Activated CD4-positive, alpha-beta T cell treated with anti-CD3 and anti-CD28 coated beads for 24 hours (primary cell): ENCODE measurements around the gene CLCN3.
"Not testable (repeated sequence)": the region's sequence is repeated elsewhere in the genome, so short reads cannot be mapped to it uniquely, and the experiment has no call there.

Source experiments
- DNase-seq, 2 donors: peaks; one replicate each; pipeline ENCODE4 v3.0.0-alpha.2; 2020; ENCODE audit warnings: low read depth in 2 of 2

Gene CLCN3

DNA sequence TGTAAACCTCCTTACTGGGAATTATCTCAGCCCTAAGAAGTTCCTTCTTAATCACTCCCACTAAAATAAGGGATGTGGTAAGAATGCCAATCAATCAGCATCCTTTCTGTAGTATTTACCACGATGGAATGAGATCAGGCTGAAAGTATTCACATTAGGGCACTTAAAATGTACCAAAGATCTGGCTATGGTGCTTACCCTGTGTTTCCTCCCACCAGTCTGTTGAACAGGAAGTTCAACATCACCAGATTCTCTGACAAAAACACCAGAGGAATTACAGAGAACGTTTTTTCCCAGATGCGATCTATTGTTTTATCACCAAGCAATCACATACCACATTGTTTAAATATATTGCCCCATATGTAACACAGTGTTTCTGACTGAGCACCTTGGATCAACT is 2.1 kb upstream of the CLCN3 start:
- DNase-seq = no peak

DNA sequence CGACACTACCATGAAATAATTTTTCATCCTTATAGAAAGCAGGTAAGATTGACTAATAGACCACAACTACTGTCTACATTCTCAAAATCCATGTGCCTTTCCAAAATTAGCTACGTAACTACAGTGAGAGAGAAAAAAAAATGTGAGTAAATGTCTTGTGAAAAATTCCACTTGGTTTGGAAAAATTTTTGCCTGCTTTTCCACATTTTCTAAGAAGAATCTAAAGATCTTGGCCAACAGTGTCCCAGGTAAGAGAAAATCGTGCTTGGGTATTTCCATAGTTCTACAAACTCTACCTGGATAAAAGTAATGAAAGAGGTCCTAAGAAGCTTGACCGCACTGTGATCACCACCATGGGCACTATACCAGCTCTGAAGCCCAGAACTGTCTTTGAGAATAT is 1.4 kb upstream of the CLCN3 start:
- no peak for DNase-seq

DNA sequence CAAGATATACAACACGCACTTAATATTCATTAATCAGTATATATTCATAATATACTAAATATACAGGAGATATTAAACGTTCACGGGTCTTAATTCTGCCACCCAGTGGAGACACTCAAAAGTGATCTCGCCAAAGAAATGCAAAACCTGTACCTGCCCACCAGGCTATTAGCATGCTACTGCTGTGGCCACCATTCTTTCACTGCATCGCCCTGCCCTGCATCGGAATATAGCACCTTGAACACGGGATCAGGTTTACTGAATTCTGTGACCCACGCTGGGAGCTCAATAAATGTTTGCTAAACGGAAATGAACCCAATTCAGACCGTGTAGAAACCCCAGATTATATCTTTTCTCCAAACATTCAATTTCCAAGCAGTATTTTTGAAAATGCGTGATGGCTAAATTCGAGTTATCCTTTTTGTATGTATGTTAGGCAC is 840 bp upstream of the CLCN3 start:
- no peak for DNase-seq

DNA sequence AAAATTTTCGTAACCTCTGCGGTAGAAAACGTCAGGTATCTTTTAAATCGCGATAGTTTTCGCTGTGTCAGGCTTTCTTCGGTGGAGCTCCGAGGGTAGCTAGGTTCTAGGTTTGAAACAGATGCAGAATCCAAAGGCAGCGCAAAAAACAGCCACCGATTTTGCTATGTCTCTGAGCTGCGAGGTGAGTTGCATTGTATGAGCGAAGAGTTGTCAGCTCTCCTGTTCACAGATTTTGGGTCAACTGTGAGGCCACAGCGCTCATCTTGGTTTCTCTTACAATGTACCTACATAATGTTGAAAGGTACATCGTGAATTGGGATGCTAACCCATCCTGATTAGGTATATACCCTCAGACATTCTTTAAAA is 486 bp downstream of the CLCN3 start:
- no peak for DNase-seq

DNA sequence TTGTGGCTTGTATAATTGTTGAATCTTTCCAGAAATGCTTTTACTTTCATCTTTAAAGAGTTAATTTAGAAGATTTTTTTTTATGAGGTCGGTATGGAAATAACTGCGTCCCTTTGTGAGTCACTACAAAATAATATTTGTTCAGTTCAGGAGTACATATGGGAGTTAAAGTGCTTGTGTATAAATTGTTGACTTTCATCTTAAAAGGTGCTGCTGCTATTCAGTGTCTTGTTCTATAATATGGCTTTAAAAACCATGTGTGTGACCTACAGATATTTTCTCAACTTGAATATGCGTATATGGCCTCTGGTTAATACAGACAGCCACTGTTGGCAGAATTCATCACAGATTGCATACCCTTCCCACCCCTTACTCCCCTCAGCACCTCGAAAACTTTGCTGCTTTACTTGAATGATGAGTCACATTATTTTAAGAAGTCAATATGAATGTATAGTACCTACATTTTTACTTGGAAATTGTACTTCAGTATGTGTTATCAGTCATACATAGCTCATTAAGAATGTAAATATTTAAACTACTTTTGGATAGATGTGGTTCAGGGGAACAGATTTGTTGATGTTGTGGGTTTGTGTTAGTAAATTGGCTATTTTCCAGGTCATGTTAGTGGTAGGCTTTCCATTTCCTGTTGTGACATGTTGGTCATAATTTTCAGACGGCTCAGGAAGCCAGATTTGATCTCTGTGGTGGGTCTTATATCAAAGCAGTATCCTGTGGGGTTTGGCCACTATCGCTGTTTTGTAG is 1.5 kb downstream of the CLCN3 start:
- no peak for DNase-seq

DNA sequence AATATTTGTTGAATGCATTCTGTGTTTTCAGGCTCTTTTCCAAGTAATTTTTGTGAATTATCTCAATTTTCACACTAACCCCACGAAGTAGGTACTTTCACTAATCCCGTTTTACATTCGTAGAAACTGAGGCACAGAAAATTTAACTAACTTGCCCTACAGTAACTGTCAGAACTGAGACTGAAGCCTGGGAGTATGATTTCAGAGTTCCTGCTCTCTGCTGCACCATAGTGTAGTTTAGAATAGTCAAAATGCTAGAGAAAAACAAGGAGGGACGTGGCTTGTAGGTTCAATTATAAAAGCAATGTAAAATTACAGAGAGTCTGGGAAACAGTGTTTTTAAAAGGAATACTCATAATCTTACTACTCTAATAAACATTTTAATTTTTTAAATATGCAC is 2.2 kb downstream of the CLCN3 start:
- DNase-seq = no peak

DNA sequence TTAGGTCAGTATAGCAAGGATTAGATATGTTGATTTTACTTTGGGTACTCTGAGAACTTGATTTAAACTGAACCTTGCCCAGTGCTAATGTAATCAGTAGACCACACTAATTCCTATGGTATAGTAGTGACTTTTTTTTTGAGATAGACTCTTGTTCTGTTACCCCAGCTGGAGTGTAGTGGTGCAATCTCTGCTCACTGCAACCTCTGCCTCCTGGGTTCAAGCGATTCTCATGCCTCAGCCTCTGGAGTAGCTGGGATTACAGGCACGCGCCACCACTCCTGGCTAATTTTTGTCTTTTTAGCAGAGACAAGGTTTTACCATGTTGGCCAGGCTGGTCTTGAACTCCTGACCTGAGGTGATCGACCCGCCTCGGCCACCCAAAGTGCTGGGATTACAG is 3.6 kb downstream of the CLCN3 start:
- not testable (repeated sequence) for DNase-seq

DNA sequence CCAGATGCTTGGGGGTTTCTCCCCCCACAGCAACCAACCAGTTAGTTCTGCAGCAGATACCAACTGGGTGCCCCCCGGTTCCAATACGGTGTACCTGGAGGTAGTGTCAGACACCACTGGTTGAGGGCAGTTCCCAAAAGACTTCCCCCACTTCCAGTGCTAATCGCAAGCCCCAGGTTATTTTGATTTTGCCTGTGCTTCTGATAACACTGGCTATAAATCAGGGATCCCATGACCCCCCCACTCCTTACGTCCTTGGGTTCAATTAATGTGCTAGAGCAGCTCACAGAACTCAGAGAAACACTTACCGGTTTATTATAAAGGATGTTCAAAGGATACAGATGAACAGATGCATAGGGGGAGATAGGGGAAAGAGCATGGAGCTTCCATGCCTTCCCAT is 5.5 kb downstream of the CLCN3 start:
- no peak for DNase-seq

DNA sequence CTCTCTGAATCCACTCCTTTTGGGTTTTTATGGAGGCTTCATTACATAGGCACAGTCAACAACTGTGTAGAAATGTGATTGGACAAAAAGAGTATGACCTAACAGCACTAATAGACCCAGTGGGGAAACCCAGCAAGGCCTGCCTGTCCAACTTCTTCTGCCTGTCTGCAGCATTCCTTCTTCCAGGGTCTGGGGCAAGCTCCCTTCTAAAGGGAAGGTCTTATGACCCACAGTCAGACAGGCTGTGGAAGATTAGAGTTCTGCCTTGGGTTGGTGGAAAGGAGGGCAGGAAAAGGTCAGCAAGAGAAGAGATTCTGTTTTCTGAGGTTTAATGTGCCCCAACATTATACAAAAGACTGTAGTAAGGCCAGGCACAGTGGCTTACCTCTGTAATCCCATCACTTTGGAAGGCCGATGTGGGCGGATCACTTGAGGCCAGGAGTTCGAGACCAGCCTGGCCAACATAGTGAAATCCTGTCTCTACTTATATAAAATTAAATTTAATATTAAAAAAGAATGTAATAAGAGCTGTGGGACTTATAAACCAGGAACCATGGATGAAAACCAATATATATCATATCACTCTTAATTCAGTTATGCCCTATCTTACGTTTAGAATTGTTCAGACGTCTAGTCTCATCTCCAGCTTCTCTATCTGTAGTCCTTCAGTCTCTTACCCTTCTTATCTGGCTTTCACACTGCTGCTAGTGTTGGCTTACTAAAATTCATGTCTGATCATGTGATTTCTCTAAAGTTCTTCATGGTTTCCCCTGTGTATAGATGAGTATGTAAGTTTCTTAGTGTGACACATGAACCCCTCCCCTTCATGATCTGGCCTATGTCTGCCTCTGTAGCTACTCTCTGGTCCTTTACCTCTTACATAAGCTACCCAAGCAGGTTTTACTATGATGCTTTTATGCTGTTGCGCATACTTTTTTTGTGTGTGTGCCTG is 6.2 kb downstream of the CLCN3 start:
- DNase-seq = no peak

DNA sequence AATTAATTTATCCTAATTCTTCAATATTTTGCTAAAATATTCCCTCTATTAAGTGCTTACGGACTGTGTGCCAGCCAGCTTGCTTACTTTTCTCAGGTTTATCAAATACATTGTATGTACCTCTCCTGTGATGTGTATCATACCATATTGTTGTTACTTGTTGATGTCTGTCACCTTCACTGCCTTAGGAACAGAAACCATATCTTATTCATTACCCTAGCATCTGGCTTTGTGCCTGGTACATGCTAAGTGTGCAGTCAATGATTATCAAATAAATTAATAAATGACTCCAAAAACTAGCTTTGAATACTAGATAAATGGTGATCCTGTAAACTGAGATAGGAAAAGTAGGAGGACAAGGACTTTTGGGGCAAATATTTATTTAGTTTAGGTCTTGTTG is 6.9 kb downstream of the CLCN3 start:
- DNase-seq = no peak

DNA sequence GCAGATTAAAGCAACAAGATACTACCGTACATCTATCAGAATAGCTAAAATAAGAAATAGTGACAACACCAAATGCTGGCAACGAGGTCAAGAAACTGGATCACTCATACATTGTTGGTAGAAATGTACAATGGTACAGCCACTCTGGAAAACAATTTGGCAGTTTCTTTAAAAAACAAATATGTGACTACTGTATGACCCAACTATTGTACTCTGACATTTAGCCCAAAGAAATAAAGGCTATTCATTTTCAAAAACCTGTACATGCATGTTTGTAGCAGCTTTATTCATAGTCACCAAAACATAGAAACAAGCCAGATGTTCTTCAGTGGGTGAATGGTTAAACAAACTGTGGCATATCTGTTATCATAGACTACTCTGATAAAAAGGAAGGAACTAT is 8.2 kb downstream of the CLCN3 start:
- no peak for DNase-seq

DNA sequence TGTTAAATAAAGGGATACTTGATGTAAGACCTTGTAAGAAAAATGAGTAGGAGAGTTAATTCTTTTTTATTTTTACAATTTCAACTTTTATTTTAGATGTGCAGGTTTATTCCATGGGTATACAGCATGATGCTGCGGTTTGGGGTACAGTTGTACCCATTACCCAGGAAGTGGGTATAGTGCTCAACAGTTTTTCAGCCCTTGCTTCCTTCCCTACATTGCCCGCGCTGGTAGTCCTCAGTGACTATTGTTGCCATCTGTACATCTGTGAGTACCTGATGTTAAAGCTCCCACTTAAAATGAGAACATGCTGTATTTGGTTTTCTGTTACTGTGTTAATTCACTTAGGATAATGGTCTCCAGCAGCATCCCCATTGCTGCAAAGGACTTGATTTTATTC is 9.7 kb downstream of the CLCN3 start:
- no peak for DNase-seq

DNA sequence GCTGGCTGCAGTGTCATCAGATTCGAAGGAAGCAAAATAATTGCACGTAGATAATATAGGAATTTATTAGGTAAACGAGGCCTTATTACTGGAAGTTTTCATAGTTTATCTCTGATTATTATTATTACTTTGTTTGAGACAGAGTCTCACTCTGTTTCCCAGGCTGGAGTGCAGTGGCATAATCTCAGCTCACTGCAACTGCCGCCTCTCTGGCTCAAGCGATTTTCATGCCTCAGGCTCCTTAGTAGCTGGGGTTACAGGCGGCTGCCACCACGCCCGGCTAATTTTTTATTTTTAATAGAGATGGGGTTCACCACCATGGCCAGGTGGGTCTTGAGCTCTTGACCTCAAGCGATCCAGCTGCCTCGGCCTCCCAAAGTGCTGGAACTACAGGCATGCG is 12.5 kb downstream of the CLCN3 start:
- DNase-seq = no peak

DNA sequence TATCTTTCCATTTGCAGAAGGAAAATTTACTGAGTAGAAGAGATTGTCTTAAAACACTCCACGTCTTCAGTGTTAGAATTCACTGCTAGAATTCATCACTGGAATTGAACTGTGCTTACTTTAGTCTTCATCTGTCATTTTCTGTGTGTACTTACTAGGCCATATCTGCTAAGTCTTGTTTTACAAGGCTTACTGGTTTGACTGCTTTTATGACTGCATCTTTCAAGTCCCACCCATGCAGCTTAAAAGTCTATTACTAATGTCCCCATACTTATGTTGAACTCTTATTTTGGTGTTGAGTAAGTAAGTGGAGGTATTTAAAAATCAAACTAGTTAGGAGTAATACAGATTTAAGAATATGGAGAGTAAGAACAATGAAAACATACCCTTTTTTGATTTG is 14.6 kb downstream of the CLCN3 start:
- no peak for DNase-seq

DNA sequence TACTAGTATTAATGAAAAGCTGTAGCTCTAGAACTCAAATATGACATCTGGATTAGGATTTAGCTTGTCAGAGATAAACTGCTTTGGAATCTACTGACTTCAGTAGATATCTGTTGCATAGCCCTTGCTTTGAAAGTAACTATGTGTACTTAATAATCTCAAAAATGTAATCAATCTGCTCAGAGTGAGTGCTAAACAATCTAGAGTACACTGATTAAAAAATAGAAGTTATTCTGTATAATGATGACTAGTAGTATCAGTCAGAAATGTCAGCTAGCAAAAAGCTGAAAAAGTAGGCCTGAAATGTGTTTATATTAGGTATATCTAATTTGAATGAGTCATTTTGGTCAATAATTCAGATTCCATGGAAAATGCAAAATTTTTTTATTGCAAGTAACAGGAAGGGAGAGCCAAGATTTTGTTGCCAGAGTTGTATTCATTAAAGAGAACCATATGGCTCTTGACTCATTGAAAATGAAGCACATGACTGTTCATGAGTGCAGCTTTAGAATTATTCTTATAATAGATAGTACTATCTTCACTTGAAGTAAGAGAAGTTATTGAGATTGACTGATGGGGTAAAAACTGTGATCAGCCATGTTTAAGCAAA is 20.0 kb downstream of the CLCN3 start:
- no peak for DNase-seq

DNA sequence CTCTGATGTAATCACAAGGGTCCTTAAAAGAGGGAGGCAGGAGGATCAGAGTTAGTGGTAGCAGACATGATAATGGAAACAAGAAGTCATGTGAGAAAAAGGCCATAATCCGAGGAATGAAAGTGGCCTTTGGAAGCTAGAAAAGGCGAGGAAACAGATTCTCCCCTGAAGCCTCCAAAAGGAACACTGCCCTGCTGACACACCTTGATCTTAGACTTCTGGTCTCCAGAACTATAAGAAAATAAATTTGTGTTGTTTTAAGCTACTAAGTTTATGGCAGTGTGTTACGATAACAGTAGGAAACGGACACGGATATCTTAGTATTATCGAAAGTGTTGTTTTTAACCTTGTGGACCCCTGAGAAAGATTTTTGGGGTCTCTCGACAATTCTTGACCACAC is 24.4 kb downstream of the CLCN3 start:
- DNase-seq = no peak

DNA sequence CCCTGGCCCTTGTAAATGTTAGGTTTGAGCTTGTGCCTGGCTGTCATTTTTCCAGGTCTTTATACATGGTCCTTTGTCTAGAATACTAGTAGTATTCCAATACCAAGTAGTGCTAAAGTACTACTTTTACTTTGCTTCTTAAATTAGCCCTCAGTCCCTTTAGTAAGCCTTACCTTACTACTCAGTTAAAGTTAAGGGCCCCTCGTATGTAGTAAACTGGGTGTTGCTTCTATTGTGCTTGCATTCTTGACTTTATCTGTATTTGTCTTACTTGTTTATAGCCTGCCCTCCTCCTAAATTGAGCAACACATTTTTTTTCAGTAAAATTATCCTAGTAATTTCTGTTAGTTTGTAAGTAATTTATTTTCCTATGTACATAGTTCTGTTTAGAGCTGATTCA is 25.2 kb downstream of the CLCN3 start:
- no peak for DNase-seq

DNA sequence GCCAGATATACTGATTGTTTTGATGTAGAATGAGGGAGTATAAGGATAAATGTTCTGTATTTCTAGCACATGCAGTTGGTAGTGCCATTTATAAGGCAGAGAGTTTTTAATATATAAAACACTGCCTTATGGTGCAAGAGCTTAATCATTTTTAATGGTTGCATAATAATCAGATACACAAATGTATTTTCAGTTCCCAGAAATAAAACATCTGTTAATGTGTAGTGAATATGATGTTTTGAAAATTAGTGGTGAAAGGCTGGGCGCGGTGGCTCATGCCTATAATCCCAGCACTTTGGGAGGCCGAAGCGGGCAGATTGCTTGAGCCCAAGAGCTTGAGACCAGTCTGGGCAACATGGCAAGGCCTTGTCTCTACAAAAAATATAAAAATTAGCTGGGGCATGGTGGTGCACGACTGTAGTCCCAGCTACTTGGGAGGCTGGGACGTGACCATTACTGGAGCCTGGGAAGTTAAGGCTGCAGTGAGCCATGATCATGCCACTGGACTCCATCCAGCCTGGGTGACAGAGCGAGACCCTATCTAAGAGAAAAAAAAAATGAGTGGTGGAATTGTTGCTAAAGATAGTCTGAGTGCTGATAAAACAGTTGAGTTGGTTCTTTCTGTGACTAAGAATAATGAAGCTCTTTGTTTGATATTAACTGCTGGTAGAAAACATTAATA is 29.3 kb downstream of the CLCN3 start:
- no peak for DNase-seq

DNA sequence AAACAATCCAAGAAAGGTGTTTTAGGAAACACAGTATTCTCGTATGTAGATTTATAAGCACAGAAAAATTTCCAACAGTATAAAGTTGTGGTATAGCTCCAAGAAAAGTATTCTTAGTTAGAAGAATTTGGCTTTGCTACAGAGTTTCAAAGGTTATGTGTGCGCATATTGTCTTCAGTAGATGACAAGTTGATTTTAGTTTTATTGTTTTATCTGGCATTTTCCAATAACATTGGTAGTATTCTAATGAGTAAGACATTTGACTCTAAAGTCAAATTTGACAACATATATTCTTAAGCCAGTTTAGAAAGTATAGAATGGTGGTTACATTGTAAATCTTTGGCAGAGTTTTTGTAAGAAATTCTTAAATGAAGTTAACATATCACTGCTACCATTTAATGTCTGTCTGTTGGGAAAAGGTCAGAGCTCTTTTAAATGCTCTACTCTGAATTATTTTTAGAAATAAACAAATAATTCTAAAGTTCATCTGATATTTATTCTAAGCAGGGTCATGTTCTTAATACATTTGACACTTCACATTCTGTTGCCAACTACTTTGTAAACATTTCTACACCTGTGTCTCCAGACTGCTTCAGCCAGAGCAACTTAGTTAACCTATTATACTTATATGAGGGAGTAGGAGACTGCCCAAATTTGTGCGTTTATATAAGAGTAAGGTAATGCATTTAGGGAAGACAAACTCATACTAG is 30.0 kb downstream of the CLCN3 start:
- DNase-seq = no peak

DNA sequence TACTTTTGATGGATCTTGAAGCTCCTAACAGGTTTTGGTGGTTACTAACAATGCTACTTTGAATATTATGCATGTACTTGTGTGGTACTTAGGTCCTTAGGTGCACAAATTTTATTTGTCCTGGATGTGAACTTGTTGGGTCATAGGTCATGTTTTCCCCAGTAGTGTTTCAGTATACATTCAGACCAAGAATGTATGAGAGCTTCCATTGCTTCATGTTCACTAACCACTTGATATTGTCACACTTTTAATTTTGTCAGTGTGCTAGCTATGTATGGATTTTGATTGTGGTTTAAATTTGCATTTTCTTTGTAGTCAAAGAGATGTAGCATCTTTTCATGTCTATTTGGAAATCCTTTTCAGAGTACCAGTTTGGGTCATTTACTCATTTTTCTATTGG is 32.2 kb downstream of the CLCN3 start:
- no peak for DNase-seq

DNA sequence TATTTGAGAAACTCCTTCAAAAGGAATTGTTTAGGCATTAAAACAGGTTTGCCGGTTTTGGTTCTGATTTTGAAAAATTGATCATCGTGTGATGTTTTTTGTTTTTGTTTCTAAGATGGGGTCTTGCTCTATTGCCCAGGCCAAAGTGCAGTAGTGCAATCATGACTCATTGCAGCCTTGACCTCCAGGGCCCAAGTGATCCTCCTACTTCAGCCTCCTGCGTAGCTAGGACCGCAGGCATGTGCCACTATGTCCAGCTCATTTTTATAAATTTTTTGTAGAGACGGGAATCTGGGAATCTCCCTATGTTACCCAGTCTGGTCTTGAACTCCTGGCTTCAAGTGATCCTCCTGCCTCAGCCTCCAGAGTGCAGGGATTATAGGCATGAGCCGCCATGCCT is 35.0 kb downstream of the CLCN3 start:
- DNase-seq = no peak
